H1 (cell line): Measurements from ENCODE around the gene CHAT.

Experiments used
- CREB1 ChIP-seq: IDR thresholded peaks from 2 replicates; pipeline ENCODE4 v1.6.1; 2012; ENCODE audit warnings: inconsistent platforms
- CTCF ChIP-seq, 3 experiments: IDR thresholded peaks; 1 replicate in 2 of 3; 2 replicates in 1 of 3; pipeline versions ENCODE4 v1.5.1 to v1.6.1; 2011; ENCODE audit warnings: low read length in 3 of 3, mild to moderate bottlenecking in 3 of 3, inconsistent platforms in 2 of 3, low read depth in 1 of 3, moderate library complexity in 1 of 3; ENCODE audit not compliant: insufficient read depth in 1 of 3; ENCODE audit errors: control extremely low read depth in 1 of 3
- GABPA ChIP-seq: IDR thresholded peaks from 2 replicates; pipeline ENCODE4 v1.6.1; 2011; ENCODE audit warnings: mild to moderate bottlenecking, low read length, moderate library complexity, borderline replicate concordance; ENCODE audit not compliant: insufficient read depth
- HDAC6 ChIP-seq: IDR thresholded peaks from one replicate; pipeline ENCODE4 v1.7.1; 2012; ENCODE audit warnings: low read depth, mild to moderate bottlenecking, inconsistent platforms, low read length, moderate library complexity
- JUND ChIP-seq: IDR thresholded peaks from 2 replicates; pipeline ENCODE4 v1.6.1; 2011; ENCODE audit warnings: mild to moderate bottlenecking, improper control_type of control experiment, low read length
- MAFK ChIP-seq: IDR thresholded peaks from 2 replicates; pipeline ENCODE4 v1.6.1; 2012; ENCODE audit warnings: low read depth, mild to moderate bottlenecking, improper control_type of control experiment, low read length
- PHF8 ChIP-seq: fragments of 200-600 bp; sonication (generic); conservative IDR thresholded peaks from 2 replicates; pipeline ENCODE4 v1.7.1; 2012; ENCODE audit warnings: low read depth, mild to moderate bottlenecking, inconsistent platforms, low read length, moderate library complexity
- POLR2A ChIP-seq, 2 experiments: IDR thresholded peaks; 1 replicate in 1 of 2; 2 replicates in 1 of 2; pipeline ENCODE4 v1.6.1; 2011; ENCODE audit warnings: low read depth in 2 of 2, low read length in 2 of 2, mild to moderate bottlenecking in 2 of 2; ENCODE audit errors: control extremely low read depth in 1 of 2
- SP1 ChIP-seq: IDR thresholded peaks from 2 replicates; pipeline ENCODE4 v1.6.1; 2011; ENCODE audit warnings: low read depth, low read length
- TBP ChIP-seq: IDR thresholded peaks from 2 replicates; pipeline ENCODE4 v1.6.1; 2011; ENCODE audit warnings: low read depth, low read length, improper control_type of control experiment
- ZNF274 ChIP-seq: IDR thresholded peaks from 2 replicates; pipeline ENCODE4 v1.7.0; 2012; ENCODE audit warnings: low read length, borderline replicate concordance; ENCODE audit errors: extremely low read depth

DNA sequence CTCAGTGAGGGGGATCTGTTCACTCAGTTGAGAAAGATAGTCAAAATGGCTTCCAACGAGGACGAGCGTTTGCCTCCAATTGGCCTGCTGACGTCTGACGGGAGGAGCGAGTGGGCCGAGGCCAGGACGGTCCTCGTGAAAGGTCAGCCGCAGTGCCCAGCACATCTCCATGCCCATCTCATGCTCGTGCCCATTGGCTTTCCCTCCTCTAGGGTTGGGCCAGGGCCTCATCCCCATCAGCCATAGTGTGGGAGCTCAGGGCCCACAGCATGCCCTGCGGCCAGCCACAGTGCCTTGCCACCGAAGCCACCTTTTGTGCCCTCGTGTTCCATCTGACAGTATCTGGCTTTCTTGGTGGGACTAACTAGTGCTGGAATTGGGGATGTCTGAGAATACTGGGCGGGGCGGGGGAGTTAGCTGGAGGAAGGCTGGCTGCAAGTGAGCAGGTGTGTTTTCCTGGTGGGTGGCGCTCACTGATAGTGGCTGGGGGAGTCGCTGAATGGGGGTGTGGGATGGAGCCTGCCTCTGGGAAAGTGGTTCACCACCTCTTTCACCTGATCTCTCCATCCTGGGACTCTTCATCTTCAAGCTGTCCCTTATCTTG, 13.9 kb downstream of the CHAT start:
- TF ChIP-seq PHF8 = no peak
- TF ChIP-seq HDAC6 = no peak
- TF ChIP-seq ZNF274 = no peak
- TF ChIP-seq JUND = no peak
- no peak for TF ChIP-seq CTCF (IDR thresholded peaks at IDR 0.05; ENCODE audit: control extremely low read depth in 1 of 3, insufficient read depth in 1 of 3, low read depth in 1 of 3, low read length in 3 of 3)
- no peak for TF ChIP-seq TBP
- no peak for TF ChIP-seq POLR2A (IDR thresholded peaks at IDR 0.05; ENCODE audit: control extremely low read depth in 1 of 2, low read depth in 2 of 2, low read length in 2 of 2)
- TF ChIP-seq MAFK = no peak
- TF ChIP-seq SP1 = no peak
- TF ChIP-seq CREB1 = no peak
- TF ChIP-seq GABPA = no peak
